Activated T-cell treated with anti-CD3 and anti-CD28 coated beads for 4 hours (primary cell): ENCODE measurements around the gene POLA2.

Experiments used
- DNase-seq: peaks from one replicate; pipeline ENCODE4 v3.0.0-alpha.2; 2020

POLA2 gene

GRCh38 chr11:65288706-65289536, 27.2 kb downstream of the POLA2 start:
- DNase-seq: no peak

GRCh38 chr11:65290448-65291165, 28.8 kb downstream of the POLA2 start:
- no peak for DNase-seq

GRCh38 chr11:65291613-65292012, 29.9 kb downstream of the POLA2 start:
- no peak for DNase-seq

GRCh38 chr11:65292890-65293289, 31.1 kb downstream of the POLA2 start:
- no peak for DNase-seq

- DNase-seq: no peak
These were observed 32.2 kb downstream of the POLA2 start for GRCh38 chr11:65293909-65294381.

GRCh38 chr11:65295001-65295400, 33.2 kb downstream of the POLA2 start:
- no peak for DNase-seq

- DNase-seq: no peak
These were observed 34.0 kb downstream of the POLA2 start for GRCh38 chr11:65295571-65296341.

- no peak for DNase-seq
These were observed 35.4 kb downstream of the POLA2 start for GRCh38 chr11:65297026-65297672.

GRCh38 chr11:65298131-65298535, 36.4 kb downstream of the POLA2 start:
- no peak for DNase-seq

GRCh38 chr11:65298655-65299179, 37.0 kb downstream of the POLA2 start:
- no peak for DNase-seq

- DNase-seq: no peak
These were observed 39.0 kb downstream of the POLA2 start for GRCh38 chr11:65300621-65301275.

- DNase-seq: no peak
These were observed 39.9 kb downstream of the POLA2 start for GRCh38 chr11:65301491-65302329.

GRCh38 chr11:65303555-65303954, 41.8 kb downstream of the POLA2 start:
- DNase-seq: no peak

GRCh38 chr11:65304110-65304509, 42.3 kb downstream of the POLA2 start:
- no peak for DNase-seq

- DNase-seq: no peak
These were observed 42.9 kb downstream of the POLA2 start for GRCh38 chr11:65304613-65305012.

- DNase-seq: no peak
These were observed 43.9 kb downstream of the POLA2 start for GRCh38 chr11:65305501-65306268.

- DNase-seq: no peak
These were observed 45.8 kb downstream of the POLA2 start for GRCh38 chr11:65307298-65308229.

GRCh38 chr11:65308281-65308891, 46.6 kb downstream of the POLA2 start:
- no peak for DNase-seq

GRCh38 chr11:65309006-65309405, 47.2 kb downstream of the POLA2 start:
- DNase-seq: no peak
